Occipital lobe (tissue), 2 donors: ENCODE measurements around the gene SAMD4B. TPM values are rescaled to one million over a fixed set of nuclear protein-coding genes. Genes with fewer than 3 reads are reported as not detected.
"Not testable (repeated sequence)": the region's sequence is repeated elsewhere in the genome, so short reads cannot be mapped to it uniquely, and the experiment has no call there.

Source experiments
- DNase-seq: peaks from one replicate; lab custom pipeline; 2025; lab: John Stamatoyannopoulos, UW
- total RNA-seq: library from RNA; depleted of rRNA; stranded (reverse); fragments of >200 nt; gene quantifications from one replicate; pipeline ENCODE4 v1.2.3, GENCODE V29; 2014

The SAMD4B gene
- total RNA-seq, 1 donor from 2014 or later: 18.7 TPM

DNA sequence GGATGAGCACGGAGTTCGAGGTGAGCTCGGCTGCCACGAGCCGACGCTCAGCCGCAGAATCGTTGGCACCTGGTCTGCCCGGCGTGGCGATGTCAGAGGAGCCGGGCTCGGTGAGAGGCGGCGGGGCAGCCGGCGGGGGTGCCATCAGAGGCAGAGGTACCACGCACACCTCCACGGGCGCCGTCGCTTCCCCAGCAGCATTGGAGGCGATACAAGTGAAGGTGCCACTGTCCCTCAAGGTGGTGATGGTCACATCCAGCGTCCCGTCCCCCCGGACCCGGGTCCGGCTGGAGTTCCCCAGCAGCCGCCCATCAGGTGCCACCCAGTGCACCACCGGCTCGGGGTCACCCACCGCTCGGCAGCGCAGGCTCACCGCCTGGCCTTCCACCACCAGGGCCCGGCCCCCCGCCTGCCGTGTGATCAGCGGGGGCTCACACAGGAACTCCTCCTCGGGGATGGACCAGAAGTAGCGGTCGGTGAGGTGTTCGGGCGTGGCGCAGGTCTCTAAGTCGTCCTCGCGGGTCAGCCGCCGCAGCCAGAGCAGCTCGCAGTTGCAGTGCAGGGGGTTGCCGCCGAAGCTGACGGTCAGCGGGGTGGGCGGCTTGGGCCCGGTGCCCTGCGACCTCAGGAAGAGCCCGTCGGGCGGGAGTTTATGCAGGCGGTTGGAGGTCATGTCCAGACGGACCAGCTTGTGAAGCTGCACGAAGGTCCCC, 28.0 kb upstream of the SAMD4B start:
- DNase-seq: no peak

DNA sequence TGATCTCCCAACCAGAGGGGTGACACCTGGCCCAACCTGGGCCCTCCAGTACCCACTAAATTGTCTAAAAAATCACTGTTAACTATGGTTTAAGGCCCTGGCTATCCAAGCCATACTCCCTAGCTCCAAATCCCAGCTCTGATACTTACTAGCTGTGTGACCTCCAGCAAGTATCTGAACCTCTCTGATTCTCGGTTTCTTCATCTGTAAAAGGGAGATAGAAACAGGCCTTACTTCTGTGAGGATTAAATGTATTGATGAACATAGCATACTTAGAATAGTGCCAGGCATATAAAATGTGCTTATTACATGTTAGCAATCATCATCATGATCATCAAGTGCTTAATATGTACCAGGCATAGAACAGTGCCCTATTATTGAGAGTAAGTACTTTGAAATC, 26.3 kb upstream of the SAMD4B start:
- no peak for DNase-seq

DNA sequence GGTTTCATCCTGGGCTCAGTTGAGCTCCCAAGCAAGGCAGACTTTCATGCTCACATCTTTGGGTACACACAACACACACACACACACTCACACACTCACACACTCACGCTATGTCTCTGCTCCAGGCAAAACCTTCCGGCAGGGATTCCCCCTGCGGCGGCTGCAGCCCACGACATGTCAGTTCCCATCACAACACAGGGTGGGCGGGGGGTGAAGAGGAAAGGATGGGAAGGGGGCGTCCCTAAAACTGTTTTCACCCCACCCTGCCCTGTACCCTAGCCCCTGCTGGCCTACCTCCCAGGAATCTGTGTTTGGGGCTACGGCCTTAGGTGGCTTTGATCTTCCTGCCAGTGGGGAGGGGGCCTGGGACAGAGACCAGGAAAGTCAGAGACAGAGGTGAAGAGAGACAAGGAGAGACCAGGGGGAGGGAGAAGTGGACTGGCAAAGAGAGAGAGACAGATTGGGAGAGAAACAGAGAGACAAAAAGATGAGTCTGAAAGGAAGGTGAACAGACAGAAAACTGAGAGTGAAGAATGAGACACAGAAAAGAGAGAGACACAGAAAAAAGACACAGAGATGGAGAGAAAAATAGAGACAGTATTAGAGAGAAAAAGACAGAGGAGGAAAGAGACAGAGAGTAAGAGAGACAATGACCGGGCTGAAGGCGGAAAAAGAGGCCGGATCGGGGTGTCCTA, 25.4 kb upstream of the SAMD4B start:
- DNase-seq: no peak

DNA sequence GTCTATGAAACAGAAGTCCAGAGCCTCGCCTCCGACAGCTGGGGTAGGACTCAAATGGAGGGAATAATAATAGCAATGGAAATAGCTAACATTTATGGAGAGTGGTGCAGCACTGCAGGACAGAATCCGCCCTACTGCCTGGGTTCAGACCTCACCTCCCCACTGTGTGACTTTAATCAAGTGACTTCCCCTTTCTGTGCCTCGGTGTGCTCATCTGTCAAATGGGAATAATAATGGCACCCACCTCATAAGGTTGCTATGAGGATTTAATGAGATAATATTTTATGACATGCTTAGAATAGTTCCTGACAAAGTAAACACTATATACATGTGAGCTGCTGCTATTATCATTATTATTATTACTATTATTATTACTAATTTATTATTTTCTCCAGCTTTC, 24.7 kb upstream of the SAMD4B start:
- DNase-seq: no peak

DNA sequence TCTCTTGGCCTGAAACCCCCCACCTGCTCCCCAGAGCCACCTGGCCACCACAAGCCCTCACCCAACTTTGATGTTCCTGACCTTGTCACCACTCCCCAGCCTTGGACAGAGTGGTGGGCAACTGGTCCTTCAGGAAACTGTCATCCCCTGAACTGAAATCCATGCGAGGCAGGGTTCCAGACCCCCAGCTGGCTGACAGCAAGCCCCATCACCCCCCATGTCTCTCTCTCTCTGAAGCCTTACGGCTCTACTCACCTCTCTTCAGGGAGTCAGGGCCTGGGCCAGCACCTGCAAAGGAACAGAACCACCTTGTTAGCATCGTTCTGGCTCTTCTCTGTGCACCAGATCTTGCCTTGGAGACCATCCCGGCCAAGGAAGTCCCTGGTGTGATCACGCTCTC, 24.1 kb upstream of the SAMD4B start:
- DNase-seq: no peak

DNA sequence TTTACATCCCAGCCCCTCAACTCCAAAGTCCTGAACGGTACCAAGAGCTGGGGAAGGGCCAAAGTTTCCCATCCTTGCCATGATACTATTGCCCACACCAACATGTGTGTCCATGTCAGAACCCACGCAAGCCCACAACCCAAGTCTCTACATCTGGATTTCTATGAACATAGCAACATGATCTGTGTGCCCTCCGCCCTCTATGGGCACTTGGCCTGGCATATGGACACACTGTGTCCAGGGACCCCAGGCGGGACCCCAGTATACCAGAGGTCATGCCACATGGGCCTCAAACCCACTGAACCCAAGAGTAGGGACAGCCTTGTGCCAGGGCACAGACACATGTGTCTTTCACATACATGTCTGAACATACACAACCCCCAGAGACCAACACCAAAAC, 23.5 kb upstream of the SAMD4B start:
- no peak for DNase-seq

DNA sequence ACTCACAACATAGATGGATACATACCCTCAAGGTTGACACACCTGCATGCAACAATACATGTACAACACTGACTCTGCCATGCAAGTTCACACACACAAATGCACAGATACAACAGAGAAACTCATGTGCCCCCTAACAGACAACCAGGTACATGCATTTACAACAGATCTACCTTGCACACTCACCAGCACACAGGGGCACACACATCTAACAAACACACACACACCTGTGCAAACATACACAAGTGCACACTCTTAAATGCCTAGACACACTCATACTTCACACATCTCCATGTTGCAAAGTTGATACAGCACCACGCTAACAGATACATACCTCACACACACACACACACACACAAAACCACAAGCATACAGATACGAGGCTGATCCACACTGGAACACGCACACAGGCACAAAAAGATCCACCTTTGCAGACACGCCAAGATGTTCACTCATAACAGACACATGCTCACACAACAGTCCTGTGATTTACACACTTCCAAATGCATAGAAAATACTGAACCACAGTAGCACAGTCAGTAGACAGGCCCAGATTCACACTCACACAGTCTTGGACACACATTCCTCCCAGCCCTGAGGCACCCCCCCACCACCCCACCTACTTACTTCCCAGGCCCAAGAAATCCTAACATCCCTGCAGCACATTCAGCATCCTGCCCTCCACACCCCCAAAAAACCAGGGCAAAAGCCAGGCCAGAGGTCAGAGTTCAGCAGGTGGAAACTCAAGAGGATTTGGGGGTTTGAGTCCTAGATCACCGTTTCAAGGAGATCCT, 22.9 kb upstream of the SAMD4B start:
- no peak for DNase-seq

DNA sequence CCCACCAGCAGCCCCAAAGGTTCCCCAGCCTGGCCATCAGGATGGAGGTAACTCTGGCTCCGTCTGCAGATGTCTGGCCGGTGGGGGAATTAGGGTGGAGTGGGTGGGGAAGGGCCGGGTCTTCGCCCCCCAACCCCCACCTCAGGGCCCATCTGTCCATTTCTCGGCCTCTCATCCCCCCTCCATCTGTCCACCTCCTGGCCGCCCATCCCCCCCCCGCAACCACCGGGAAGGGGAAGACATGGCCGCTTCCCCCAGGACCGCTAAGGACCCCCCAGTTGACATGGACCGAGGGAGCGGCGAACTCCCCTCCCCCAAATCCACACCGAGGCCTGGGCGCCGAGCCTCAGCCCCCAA, 22.4 kb upstream of the SAMD4B start:
- DNase-seq: no peak

DNA sequence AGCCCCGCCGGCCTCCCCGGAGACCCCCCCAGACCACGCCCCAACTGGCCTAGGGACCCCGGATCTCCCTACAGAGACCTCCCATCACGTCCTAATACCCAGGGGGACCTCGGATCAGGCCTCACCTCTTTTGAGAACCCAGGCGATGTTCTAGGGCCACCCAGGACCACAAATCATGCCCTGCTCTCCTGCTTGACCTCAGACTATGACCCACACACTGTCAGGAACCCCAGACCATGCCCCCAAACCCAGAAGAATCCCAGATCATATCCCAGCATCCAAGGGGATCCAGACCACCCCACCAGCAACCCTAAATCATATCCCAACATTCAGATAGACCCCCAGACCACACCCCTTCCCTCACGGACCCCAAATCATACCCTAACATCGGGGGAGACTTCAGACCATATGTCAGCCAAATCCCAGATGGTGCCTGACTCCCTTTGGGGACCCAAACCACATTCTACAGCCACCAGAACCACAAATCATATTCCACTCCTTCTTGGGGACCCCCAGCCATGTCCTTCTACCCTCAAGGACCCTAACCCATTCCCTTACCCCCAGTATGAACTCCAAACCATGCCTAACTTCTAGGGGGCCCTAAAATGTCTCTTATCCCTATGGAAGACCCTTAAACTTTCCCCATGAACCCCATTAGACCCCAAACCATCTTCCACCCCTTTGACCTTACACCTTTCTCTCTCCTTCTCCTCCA, 20.9 kb upstream of the SAMD4B start:
- DNase-seq: no peak

DNA sequence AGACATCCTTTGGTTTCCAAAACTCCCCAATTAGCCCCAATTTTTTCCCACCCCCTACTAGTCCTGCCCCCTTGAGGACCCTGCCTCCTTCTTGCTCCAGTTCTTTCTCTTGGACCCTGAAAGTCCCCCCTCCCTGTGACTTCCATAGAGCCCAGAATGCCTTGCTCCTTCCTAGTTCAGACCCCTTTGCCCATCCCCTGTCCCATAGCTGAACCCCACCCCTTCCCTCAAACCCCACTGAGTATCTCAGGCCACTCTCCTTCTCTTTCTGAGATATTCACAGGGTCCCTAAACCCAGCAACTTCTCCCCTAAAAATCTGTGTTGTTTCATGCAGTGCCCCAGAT, 20.4 kb upstream of the SAMD4B start:
- no peak for DNase-seq

DNA sequence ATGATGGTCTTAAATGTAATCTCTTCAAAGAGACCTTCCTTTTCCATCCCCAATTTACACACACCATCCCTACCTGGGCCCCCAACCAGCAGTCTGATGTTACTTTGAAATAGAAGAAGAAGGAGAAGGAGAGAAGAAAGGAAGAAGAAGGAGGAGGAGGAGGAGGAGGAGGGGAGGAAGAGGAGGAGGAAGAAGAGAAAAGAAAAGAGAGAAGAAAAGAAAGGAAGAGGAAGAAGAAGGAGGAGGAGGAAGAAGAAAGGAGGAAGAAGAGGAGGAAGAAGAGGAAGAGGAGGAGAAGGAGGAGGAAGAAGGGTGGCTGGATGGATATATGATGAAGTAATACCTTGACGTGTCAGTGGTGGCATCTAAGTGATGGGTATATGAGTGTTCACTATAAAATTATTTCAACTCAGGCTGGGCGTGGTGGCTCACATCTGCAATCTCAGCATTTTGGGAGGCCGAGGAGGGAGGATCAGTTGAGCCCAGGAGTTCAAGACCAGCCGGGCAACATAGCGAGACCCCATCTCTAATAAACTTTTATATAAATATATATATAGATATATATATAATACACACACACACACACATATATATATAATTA, 17.9 kb upstream of the SAMD4B start:
- DNase-seq: no peak

DNA sequence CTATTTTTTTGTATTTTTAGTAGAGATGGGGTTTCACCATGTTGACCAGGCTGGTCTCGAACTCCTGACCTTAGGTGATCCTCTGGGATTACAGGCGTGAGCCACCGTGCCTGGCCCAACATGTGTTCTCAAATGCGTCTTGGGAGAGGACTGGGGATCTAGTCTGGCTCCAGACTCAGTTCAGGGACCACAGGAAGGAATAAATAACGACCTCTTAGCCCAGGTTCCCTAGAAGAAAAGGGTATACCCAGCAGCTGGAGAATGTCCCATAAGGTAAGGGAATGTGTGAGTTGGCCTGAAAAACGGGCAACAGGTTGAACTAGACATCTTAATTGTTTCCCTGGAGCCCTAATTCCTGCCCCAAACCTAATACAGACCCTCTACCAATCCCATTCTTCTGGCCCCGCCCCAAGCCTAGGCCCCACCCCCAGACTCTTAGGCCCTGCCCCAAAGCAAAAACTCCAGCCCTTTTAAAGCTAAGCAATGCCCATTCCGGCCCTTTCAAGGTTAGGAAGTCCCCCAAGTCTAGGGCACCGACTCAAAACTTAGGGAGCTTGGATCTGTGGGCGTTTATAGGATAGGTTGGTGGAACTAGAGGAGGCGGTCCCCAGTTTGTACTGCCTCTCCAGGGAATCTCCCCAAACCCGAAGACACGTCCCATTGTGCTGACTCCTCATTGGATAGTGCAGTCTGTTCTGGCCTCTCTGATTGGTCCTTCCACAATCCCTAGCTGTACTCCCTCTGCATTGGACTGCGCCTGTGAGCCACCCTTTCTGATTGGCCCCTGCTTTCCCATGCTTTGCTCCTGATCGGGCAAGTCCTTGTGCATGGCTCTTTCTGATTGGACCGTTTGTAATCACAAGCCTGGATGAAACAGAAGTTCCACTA, 16.2 kb upstream of the SAMD4B start:
- DNase-seq: no peak

DNA sequence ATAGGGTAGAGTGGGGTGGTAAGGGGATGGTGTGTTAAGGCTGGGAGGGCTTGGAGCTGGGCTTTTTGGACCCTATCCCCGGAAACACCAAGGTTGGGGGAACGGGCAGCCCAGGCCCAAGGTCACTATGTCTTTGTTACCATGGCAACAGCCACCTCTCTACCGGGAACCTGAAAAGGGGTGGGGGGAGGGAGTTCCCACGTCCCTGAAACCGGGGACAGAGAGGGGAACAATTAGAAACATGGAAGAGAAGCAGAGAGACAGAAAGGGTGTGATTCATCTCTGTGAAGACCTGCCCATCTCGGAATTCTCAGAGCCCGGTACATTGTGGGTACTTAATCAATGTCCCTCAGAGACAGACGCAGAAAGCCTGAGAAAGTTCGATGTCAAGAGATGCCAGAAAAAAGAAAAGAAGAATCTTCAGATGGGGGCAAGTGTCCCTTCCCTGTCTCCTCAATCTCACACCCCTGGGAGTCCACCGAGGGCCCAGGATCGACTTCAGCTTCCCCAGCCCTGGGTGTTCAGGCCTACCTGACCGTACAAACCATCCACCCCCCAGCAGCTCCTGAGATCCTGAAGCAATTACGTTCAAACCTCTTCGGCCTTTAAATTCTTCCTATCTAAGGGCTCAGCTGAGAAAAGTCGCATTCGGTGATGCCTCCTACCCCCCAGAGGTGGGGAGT, 14.7 kb upstream of the SAMD4B start:
- DNase-seq: no peak

DNA sequence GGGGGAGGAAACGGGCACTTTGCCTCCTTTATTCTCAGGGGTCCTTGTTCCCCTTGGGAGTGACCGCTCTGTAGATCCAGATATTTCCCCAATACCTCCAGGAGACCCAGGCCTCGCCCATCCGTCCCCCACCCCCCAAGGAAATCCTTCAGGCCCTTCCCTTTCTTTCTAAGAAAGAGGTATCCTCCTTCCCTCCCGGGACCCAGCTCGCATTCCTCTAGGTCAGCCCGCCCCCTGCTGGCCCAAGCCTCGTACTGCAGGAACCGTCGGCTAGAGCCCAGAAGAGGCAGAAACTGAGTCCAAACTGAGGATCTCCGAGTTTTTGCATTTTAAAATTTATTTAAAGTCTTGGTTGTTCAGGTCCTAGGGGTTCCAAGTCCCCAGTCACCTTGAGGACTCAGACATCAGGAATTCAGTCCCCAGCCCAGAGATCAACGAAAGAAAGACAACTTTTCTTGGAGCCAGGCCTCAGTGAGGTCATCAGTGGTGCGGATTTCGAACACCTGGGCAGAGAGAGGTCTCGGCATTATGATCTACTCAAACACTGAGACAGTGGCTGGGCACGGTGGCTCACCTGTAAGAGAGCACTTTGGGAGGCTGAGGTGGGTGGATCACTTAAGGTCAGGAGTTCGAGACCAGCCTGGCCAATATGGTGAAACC, 14.0 kb upstream of the SAMD4B start:
- peak; percentile 80 for DNase-seq

DNA sequence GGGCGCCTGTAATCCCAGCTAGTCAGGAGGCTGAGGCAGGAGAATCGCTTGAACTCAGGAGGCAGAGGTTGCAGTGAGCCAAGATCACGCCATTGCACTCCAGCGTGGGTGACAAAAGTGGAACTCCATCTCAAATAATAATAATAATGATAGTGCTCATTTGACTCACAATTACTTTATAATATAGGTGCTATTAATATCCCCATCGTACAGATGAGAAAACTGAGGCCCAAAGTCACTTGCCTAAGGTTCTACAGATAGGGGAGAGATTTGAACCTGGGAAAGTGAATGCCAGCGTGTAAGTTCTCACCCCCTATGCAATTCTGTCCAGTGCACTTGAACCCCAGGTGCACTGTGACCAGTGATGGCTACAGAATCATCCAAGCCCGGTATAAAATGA, 12.3 kb upstream of the SAMD4B start:
- no peak for DNase-seq

DNA sequence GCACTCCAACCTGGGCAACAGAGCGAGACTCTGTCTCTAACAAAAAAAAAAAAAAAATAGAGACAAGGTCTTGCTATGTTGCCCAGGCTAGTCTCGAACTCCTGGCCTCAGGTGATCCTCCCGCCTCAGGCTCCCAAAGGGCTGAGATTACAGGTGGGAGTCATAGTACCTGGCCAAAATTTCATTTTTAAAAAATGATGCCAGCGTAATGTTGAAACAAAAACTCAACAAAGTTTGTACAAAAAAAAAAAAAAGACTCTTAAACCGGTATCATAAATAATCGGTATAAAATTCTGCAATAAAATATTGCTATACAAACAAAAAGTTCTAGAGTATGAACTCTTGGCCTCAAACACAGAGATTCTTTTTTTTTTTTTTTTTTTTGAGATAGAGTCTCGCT, 9.9 kb upstream of the SAMD4B start:
- DNase-seq: no peak

DNA sequence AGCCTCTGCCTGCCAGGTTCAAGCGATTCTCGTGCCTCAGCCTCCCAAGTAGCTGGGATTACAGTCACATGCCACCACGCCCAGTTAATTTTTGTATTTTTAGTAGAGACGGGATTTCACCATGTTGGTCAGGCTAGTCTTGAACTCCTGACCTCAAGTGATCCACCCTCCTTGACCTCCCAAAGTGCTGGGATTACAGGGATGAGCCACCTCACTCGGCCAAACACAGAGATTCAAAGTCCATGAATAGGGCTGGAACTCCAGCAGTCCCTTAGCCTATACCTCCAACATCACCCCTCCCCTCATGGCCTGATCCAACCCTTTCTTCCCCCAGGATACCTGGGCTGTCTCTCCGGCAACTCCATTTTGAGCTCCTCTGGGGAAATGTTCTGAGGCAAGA, 9.5 kb upstream of the SAMD4B start:
- not testable (repeated sequence) for DNase-seq

DNA sequence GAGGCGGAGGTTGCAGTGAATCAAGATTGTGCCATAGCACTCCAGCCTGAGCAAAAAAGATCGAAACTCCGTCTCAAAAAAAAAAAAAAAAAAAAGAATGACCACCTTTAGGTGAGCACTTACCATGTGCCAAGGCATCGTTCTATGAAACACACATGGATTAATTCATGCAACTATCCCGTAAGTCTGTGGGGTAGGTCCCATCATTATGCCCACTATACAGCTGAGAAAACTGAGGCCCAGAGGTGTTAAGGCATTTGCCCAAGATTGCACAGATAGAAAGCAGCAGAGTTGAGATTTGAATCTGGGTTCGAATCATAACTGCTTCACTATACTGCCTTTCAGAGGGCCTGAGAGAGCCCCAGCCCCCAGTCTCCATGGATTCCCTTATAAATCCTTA, 8.7 kb upstream of the SAMD4B start:
- no peak for DNase-seq

DNA sequence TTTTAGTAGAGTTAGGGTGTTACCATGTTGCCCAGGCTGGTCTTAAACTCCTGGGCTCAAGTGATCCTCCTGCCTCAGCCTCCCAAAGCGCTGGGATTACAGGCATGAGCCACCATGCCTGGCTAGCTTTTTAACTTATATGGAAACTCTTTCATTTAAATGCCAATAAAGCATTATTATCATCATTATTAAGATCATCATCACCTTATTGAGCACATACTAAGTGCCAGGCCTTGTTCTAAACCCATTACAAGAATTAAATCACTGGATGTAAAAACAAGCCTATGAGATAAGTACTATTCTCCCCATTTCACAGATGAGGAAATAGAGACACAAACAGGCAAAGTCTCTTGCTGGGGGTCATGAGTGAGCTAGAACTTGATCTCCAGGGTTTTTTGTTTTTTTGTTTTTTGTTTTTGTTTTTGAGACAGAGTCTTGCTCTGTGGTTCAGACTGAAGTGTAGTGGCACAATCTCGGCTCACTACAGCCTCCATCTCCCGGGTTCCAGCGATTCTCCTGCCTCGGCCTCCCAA, 7.7 kb upstream of the SAMD4B start:
- DNase-seq: no peak
